NCI-H2081 treated with DMSO at 0.1 percent for 48 hours (cell line): ENCODE measurements around the gene BST2.
"Not testable (repeated sequence)": the region's sequence is repeated elsewhere in the genome, so short reads cannot be mapped to it uniquely, and the experiment has no call there.

Experiments used
- DNase-seq: peaks from one replicate; lab custom pipeline; 2025; lab: John Stamatoyannopoulos, UW

Gene BST2

GRCh38 chr19:17389957-17390664 lies 15.3 kb downstream of the BST2 start:
- no peak for DNase-seq

- DNase-seq: no peak
Observed at GRCh38 chr19:17389288-17389687, 16.1 kb downstream of the BST2 start.

- DNase-seq: no peak
Observed at GRCh38 chr19:17385878-17386611, 19.4 kb downstream of the BST2 start.

GRCh38 chr19:17380426-17381138 lies 24.8 kb downstream of the BST2 start:
- no peak for DNase-seq

GRCh38 chr19:17379221-17379631 lies 26.2 kb downstream of the BST2 start:
- DNase-seq: no peak

GRCh38 chr19:17378271-17378670 lies 27.2 kb downstream of the BST2 start:
- no peak for DNase-seq

GRCh38 chr19:17376935-17377600 lies 28.4 kb downstream of the BST2 start, which contains the start of gene PLVAP:
Gene PLVAP, minus strand, starts transcription at chr19:17377342. Its CDS starts 54 bp downstream, at chr19:17377288.
- no peak for DNase-seq

GRCh38 chr19:17370026-17370587 lies 35.3 kb downstream of the BST2 start:
- DNase-seq: no peak

- DNase-seq: no peak
Observed at GRCh38 chr19:17365361-17365760, 40.1 kb downstream of the BST2 start.

GRCh38 chr19:17363852-17364605 lies 41.4 kb downstream of the BST2 start:
- DNase-seq: not testable (repeated sequence)

- no peak for DNase-seq
Observed at GRCh38 chr19:17359905-17360800, 45.3 kb downstream of the BST2 start.

GRCh38 chr19:17358395-17358794 lies 47.0 kb downstream of the BST2 start:
- DNase-seq: no peak

- no peak for DNase-seq
Observed at GRCh38 chr19:17357724-17358123, 47.7 kb downstream of the BST2 start.

GRCh38 chr19:17357078-17357666 lies 48.3 kb downstream of the BST2 start:
- DNase-seq: no peak

GRCh38 chr19:17353386-17353785 lies 52.0 kb downstream of the BST2 start:
- no peak for DNase-seq
